Stimulated activated CD4-positive, alpha-beta T cell treated with anti-CD3 and anti-CD28 coated beads, TNF-alpha, amount 100 ng/mL, for 4 hours (primary cell): Measurements from ENCODE around the gene CACNA2D2.

Experiments used
- DNase-seq, 3 experiments: peaks; one replicate each; pipeline ENCODE4 v3.0.0-alpha.2; 2020; ENCODE audit warnings: low read depth in 3 of 3

Gene CACNA2D2

GRCh38 chr3:50347187-50347813 is 156.1 kb downstream of the CACNA2D2 start:
- DNase-seq: peak in 2 of 3 experiments; percentile 64 to 66

GRCh38 chr3:50345586-50346234 is 157.7 kb downstream of the CACNA2D2 start, which contains the start of gene ZMYND10:
TSS of gene ZMYND10 (minus strand) at chr3:50345732. CDS start at chr3:50345579, 153 bp downstream.
- DNase-seq: peak; percentile 50 to 55 (median 54)

GRCh38 chr3:50345008-50345407 is 158.4 kb downstream of the CACNA2D2 start:
- no peak for DNase-seq

GRCh38 chr3:50342813-50343633 is 160.4 kb downstream of the CACNA2D2 start:
- no peak for DNase-seq

GRCh38 chr3:50341996-50342650 is 161.3 kb downstream of the CACNA2D2 start:
- DNase-seq: no peak

- no peak for DNase-seq
These were observed 161.9 kb downstream of the CACNA2D2 start for GRCh38 chr3:50341537-50341936.

- DNase-seq: peak in 1 of 3 experiments; percentile 32
These were observed 162.7 kb downstream of the CACNA2D2 start, which contains the start of gene RASSF1 for GRCh38 chr3:50340448-50341329. TSS of gene RASSF1 (minus strand) at chr3:50340836. CDS start at chr3:50340805, 31 bp downstream.

- DNase-seq: no peak
These were observed 163.3 kb downstream of the CACNA2D2 start for GRCh38 chr3:50340147-50340447.

- no peak for DNase-seq
These were observed 163.8 kb downstream of the CACNA2D2 start for GRCh38 chr3:50339485-50340146.

GRCh38 chr3:50338965-50339364 is 164.5 kb downstream of the CACNA2D2 start:
- no peak for DNase-seq

- DNase-seq: peak; percentile 88 to 90 (median 89)
These were observed 166.1 kb downstream of the CACNA2D2 start for GRCh38 chr3:50337175-50337861.

- DNase-seq: peak in 1 of 3 experiments; percentile 40
These were observed 166.8 kb downstream of the CACNA2D2 start for GRCh38 chr3:50336452-50337174.

GRCh38 chr3:50334339-50335075 is 168.9 kb downstream of the CACNA2D2 start:
- no peak for DNase-seq

- no peak for DNase-seq
These were observed 169.6 kb downstream of the CACNA2D2 start for GRCh38 chr3:50333744-50334328.

GRCh38 chr3:50331364-50331907 is 172.0 kb downstream of the CACNA2D2 start:
- DNase-seq: no peak

- DNase-seq: no peak
These were observed 173.1 kb downstream of the CACNA2D2 start for GRCh38 chr3:50330330-50330729.

- peak; percentile 83 to 91 (median 87) for DNase-seq
These were observed 175.3 kb downstream of the CACNA2D2 start, which contains the start of gene TUSC2 for GRCh38 chr3:50327943-50328691. TSS of gene TUSC2 (minus strand) at chr3:50328223. CDS start at chr3:50328099, 124 bp downstream.
